Measurements from ENCODE around the gene TPPP3.
"Not testable (repeated sequence)": the region's sequence is repeated elsewhere in the genome, so short reads cannot be mapped to it uniquely, and the experiment has no call there.

The TPPP3 gene

DNA sequence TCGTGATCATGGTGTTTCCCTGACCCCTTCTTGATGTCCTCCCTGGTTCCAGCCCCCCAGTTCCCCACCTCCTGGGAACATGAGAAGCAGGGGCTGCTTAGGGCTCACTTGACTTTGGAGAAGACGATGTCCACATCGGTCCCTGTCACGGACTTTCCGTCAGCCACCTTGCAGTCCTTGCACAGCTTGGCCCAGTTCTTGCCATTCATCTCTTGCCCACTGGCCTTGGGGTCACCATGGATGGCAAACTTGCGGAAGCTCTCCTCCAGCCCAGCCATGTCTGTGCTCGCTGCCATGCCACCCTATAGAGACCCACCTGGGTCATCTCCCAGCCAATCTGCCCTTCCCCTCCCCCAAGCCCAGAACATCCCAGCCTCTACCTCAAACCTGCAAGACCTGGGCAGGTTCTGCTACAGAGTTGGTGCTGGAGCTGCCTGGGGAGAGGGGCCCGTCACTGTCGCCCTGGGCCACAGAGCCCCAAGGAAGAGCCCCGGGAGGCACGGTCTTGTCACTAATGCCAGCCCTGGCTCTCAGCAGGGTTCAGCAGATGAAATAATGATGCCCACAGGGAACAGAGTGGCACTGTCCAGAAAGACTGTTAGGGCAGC is 2.4 kb downstream of the TPPP3 start:
- DNase-seq (ENCODE audit: low read depth, low spot score) = no peak

DNA sequence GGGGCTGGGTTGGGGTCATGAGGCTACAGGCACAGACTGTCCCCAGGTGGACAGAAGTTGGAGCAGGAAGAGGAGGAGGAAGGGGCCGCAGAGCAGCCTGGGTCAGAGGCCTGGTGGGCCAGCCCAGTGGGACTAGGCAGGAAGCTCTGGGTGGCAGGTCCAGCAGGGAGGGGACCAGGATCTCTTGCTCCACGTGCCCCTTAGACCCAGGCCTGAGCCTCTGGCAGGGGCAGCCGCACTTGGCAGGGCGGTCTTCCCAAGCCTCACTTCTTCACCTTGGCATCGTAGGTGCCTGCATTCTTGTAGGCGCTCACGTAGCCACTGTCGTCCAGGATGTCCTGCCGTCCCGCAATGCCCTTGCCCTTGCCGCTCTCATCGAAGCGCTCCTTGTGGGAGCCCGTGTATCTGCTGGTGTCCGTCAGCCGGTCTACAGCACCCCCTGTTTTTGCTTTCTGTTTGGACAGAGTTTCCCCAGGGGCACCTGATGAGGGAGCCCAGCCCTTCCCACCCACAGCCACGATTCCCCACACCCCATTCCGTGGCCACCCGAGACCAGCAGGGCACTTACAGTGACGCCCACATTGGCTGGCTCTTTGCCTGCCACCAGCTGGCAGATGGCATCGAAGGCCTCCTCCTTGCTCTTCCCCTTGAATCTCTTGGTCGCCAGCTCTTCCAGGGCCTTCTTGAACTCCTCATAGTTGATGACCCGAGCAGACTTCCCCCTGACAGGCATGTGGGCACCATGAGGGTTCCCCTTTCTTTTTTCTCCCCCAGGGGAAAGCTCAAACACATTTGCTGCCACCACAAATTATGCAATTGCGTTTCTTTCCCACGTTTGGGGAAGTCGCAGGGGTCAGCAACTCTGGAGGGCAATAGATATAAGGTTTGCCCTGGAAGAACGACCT is 3.1 kb downstream of the TPPP3 start:
- no peak for DNase-seq (ENCODE audit: low read depth, low spot score)

DNA sequence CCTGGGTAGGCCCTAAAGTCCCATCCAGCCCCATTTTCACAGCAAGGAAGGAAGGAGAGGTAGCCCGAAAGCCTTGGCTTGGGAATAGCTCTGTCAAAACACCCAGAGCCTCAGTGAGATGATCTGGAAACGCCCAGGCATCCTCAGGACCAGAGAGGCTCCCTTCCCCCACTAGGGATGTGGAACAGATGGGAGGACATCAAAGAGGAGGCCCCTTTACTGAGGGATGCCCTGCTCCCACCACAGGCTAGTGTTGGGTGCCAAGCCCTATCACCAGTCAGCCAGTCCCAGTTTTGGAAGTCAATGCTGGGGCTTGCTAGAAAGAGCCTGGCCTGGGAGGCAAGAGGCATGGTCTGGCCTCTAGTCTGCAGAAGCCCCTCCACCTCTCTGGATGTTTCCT is 4.7 kb downstream of the TPPP3 start:
- no peak for DNase-seq (ENCODE audit: low read depth, low spot score)

DNA sequence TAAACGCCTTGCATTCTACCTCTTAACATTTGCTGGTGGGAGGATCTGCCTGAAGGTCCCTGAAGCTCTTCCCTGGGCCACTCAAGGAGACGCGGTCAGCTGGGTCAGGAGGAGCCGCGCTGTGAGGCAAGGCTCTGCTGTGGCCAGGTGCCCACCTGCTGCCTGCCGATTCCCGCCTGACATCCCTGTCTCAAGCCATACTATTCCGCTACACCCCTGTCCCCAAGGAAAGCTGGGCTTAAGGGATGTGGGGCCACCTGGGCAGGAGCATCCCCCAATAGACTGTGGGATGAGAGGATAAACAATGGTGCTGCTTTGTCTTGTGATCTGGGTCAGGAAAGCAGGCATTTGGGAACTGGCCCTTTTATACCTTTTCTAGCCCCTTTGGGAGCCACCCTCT is 5.1 kb downstream of the TPPP3 start:
- DNase-seq (ENCODE audit: low read depth, low spot score) = no peak

DNA sequence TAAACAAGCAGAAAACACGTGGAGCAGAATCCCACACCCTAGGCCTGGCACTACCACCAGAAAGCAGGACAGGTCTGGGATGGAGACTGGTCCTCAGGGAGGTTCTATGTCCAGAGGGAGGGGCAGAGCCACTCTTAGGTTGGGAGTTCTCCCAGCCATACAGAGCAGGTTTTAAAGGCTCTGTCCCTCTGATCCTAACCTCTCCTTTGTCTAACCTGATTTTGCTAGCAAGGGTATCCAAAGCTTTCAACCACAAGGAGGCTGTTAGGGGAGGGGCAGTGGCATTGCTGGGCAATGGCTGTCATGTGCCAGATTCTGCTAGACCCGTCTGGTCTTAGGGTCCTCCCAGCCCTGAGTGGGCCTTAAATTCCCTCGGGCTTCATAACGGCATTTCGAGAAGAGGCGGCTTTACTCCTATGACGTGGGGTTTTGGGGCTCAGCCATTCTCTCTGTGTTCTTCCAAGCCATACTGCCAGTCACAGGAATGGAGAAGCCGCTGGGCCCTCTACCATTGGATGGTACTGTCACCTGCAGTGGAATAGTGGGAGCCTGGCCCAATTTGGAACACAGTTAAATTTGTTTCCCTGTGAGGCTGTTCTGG is 5.7 kb downstream of the TPPP3 start:
- no peak for DNase-seq (ENCODE audit: low read depth, low spot score)

DNA sequence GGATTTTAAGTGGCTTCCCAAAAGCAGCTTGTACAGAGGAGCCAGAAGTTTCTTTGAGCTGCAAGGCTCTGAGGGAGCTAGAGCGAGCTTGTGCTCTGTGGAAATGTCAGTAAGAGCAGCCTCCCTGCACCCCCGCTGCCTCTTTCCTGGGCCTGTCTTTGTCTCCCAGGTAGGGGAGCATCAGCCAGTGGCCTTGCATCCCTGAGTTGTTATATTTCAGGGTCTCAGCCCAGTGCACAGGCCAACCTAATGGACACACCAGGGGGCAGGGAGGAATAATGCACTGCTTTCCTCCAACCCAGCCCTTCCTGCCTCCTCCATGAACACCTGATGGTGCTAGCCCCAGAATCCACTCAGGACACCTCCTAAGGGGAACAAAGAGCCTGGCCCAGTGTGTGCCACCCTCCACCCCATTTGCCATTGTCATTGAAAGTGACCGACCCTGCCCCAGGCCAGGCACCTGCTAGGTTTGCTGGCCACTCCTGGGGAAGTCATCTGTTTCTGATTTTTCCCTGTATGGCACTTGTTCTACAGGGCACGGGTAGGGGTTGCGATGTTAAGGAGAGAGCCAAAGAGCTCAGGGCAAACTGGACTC is 6.3 kb downstream of the TPPP3 start:
- DNase-seq (ENCODE audit: low read depth, low spot score) = no peak

DNA sequence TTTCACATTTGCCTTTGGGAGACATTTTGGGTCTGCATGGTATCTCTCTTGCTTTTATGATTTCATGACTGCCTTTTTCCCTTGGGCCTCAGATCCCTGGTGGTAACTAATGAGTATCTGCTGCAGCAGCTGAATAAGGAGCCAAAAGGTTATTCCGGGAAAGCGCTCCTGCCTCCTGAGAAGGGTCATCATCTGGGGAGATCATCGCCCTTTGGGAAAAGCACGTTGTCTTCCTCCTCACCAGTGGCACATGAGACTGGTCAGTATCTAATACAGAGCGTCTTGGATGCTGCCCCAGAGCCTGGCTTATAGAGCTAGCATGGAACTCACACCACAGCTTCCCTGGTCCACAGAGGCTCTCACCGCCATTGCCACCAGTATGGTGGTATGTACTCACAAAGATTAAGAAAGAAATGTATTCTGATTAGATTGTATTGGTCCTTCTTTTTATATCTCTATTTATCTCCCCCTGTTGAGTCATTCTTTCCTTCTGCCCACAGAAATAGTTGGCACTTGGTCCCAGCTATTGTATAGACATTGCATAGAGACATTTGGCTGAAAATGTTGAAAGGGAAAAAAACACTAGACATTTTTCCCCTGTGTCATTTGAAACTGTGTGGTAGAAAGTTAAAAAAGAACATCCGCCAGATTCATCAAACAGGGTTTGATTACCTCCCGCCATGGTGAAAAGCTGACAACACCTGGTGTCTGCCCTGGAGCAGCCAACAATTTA is 8.4 kb downstream of the TPPP3 start:
- DNase-seq (ENCODE audit: low read depth, low spot score) = no peak

DNA sequence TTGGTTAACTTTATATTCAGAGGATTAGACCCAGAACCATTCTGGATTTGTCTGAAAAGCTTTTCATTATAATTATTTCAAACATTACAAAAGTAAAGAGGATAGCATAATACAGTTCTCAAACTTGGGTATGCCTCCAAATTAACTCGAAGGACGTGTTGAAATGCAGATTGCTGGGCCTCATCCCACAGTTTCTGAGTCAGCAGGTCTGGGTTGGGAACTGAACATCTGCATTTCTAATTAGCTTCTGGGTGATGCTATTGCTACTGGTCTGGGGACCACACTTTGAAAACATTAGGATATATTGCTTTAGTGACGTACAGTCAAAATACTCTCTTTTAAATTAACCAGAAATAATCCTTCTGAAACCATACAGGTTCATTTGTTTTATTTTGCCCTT is 10.0 kb downstream of the TPPP3 start:
- no peak for DNase-seq (ENCODE audit: low read depth, low spot score)

DNA sequence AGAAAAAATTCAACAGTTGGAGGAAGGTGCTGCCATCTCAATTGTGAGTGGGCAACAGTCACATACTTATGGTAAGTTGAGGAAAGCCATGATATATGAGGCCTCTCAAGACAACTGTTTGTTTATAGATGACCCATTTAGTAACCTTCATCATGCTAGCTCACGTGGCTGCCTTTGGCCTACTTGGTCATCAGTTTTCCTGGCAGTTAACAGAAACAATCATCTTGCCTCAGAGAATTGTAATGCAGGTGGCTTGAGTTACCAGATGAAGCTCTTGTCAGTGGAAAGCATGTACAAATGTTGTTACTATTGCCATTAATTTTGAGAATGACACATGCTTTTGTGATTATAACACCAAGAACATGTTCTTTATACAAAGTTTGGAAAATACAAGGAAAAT is 14.7 kb downstream of the TPPP3 start:
- no peak for DNase-seq (ENCODE audit: low read depth, low spot score)

DNA sequence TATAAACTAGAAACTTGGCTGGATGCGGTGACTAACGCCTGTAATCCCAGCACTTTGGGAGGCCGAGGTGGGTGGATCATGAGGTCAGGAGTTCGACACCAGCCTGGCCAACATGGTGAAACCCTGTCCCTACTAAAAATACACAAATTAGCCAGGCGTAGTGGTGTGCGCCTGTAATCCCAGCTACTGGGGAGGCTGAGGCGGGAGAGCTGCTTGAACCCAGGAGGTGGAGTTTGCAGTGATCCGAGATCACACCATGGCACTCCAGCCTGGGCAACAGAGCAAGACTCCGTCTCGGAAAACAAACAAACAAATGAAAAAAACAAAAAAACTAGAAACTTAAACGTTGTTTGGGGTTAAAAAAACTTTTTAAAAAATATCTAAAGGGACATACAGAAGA is 17.3 kb downstream of the TPPP3 start:
- DNase-seq (ENCODE audit: low read depth, low spot score) = not testable (repeated sequence)

DNA sequence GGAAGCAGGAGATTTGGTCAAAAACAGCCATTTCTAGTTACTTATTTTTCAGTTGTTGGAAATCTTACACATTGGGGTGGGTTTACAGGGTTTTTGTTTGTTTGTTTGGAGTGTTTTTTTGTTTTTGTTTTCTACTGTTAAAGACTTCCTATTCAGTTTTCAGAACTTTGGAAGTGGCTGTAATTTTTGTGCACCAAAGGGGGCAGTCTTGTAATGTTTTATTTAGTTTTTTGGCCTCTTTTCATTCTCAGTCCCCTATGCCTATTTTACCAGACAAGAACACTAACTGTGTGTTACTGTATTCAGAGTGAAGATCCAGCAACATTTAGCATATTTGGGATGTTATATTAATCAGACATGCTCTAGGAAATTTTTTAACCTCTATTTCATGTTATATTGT is 20.6 kb downstream of the TPPP3 start:
- no peak for DNase-seq (ENCODE audit: low read depth, low spot score)

DNA sequence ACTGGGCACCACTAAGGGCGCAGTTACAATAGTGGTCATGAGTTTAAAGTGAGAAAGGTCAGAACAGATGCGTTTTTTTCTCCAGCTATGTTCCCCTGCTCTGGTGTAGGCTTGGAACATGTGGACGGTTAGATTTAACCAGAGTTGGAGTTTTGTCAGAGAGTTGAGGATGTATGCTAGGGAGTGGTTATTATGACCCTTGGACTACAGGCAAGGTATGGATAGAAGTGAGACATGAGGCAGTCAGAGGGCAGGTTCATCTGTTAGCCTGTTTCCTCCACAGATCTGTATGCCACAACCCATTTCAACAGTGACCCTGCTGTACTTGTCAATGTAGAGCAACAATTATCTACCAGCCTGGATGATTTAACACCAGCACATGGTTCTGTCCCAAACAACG is 22.6 kb downstream of the TPPP3 start:
- DNase-seq (ENCODE audit: low read depth, low spot score) = no peak

DNA sequence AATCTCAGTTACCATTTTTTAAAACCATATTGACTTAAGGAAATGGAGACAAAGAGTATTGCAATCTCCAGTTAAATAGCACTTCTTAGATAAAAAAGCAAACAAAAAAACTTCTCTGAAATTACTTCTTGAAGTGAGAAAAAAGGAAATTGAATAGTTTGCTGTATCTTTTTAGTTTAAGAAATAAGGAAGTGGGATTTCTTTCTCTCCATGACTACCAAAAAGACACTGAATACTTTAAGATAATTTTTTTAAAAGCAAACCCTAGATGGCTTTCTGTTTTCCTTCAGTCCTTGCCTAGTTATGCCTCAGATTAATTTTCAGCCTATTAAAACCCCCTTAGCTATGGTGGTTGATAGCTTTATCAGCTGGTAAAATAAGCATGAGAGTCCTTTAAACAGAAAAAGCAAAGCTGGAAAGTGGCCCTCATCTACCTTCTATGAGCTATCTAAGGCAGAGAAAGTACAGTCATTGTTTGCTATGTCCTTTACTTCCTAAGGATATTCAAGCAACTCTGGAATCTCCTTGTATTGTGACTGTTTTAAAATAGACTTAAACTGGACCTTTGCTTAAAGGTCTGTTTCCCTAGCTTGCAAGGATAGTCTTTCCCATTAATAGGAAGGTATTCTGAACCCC is 28.6 kb downstream of the TPPP3 start:
- no peak for DNase-seq (ENCODE audit: low read depth, low spot score)

DNA sequence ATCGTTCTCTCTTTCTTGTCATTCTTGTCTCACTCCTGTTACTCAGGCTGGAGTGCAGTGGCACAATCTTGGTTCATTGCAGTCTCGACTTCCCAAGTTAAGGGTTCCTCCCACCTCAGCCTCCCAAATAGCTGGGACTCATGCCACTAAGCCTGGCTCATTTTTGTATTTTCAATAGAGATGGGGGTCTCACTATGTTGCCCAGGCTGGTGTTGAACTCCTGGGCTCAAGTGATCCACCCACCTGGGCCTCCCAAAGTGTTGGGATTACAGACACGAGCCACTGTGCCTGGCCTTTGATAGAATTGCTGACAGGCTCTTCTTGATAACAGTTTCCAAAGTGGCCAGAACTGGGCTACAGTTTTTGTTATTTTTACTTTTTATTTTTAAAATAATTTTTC is 32.3 kb downstream of the TPPP3 start:
- DNase-seq (ENCODE audit: low read depth, low spot score) = no peak

DNA sequence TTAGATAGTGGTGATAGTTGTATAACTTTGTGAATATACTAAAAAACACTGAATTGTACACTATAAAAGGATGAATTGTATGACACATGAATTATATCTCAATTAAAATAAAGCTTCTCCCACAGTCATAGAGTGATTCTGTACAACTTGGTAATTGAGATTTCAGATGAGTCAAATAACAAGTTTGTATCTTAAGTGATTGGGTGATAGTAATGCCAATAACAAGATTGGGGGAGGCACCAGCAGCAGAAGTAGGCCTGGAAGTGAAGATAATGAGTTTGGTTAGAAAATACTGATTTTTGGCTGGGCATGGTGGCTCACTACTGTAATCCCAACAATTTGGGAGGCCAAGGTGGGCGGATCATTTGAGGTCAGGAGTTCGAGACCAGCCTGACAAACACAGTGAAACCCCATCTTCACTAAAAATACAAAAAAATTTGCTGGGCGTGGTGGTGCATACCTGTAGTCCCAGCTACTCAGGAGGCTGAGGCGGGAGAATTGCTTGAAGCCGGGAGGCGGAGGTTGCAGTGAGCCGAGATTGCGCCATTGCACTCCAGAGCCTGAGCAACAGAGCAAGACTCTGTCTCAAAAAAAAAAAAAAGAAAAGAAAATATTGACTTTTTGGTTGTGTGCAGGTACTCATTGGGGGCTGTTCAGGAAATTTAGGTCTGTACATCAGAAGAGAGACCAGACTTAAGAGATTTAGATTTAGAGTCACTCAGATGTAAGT is 33.6 kb downstream of the TPPP3 start:
- DNase-seq (ENCODE audit: low read depth, low spot score) = not testable (repeated sequence)

DNA sequence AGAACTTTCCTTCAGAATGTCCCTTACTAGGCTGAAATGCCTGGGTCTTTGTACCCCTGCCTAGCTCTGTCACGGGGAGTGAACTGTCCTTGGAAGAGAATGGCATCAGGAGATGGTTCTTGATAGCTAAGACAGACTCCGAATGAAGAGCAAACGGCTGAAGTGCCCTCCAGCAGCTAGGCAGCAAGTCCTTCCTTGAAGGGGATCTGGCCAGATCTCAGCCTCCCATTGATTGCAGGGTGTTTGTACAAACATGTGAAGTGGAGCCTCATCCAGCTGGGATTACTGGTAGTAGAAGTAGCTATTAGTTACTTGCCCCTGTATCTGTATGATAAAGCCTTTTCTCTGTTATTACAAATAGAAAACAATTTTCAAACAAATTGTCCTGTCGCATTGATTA is 35.7 kb downstream of the TPPP3 start:
- DNase-seq (ENCODE audit: low read depth, low spot score) = no peak

DNA sequence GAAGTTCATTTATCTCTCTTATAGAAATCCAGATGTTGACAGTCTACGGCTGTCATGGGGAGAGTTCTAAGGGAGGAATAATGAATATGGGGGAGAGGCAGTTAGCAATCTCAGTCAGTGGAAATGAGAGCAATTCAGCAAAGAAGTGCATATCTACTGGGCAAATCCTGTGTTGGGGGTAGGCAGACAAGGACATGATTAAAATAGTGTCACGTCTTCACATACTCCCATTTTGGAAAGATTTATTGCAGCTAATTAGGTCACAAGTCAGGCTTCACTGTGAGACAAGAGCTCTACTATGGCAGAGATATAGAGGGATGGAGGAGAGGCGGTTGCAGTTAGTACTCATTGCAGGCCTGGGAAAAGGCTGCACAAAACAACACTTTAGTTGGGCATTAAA is 36.9 kb downstream of the TPPP3 start:
- DNase-seq (ENCODE audit: low read depth, low spot score) = no peak

DNA sequence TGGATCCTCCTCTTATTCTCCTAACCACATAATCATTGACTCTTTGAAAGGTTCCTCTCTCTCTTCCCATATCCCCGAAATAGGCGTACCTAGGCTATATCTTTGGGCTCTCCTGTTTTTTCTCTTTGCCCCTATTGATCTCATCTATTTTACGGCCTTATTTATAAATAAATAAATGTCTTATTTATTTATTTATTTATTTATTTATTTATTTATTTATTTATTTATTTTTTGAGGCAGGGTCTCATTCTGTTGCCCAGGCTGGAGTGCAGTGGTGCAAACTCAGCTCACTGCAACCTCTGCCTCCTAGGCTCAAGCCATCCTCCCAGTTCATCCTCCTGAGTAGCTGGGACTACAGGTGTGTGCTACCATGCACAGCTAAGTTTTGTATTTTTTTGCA is 40.8 kb downstream of the TPPP3 start:
- DNase-seq (ENCODE audit: low read depth, low spot score) = not testable (repeated sequence)

DNA sequence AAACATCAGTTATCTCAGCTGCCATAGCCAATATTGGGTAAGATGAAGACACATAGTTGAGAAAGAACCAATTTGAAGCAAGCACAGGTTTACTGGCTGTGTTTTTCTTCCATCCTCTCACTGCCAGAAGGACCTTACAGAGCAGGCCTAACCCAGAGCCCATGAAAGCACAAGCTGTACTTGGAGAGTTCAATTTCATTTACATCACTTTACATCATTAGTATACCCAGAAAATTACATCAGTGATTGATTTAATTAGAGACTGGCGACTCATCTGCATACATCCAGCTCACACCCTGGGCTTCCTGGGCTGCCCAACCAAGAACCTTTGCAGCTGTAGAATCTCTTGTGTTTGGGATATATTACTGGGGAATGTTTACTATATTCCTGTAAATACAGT is 43.0 kb downstream of the TPPP3 start:
- no peak for DNase-seq (ENCODE audit: low read depth, low spot score)

DNA sequence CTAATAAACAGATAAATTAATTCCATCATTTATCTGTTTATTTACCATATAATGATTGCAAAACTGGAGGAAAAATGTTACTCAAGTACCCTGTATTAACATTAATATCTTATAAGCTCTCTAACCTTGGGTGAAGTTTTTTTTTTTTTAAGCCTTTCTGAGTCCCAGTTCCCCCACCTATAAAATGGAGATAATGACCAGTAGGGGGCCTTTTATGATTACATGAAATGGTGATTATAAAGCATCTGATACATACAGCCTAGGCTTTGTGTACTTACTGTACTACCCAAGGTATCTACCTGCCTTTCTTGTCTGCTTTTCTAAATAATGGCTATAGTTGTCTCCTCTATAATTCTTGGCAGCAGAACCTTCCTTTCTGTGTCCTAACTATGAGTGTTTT is 44.1 kb downstream of the TPPP3 start:
- DNase-seq (ENCODE audit: low read depth, low spot score) = no peak

DNA sequence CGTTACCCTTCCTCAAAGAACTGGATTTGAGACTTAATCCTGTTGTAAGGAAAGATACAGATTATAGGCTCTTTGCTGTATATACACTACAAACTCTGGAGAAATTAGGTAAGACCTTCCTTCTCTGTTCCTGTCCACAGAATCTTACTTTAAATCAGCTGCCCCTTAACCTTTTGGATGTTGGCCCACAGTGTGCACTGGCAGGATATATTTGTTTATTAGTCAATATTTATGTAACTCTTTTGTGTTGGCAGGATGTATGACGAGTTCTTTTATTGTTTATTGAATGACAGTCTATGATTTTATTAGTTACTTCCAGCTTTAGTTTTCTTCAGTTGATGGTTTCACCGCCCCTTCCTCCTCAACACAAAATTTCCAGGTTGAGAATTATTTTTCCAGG is 47.0 kb downstream of the TPPP3 start:
- DNase-seq (ENCODE audit: low read depth, low spot score) = no peak
